ENCODE data around the gene WDR45B. TPM values are rescaled to one million over a fixed set of nuclear protein-coding genes. Genes with fewer than 3 reads are reported as not detected.
A peak's percentile ranks its signal among the peaks of the same experiment; 100 is the strongest.

The WDR45B gene
- total and polyA plus RNA-seq, 10 donors, result 30.9 to 80.2 (median 65.6) TPM

- H3K36me3 ChIP-seq, result peaks cover 0 to 22% (median 19%) of the 10 kb centered on the region in 6 donors
- H3K4me3 ChIP-seq, result peak overlapping the region; percentile 73 to 95 (median 91)
- intact Hi-C loops (cut with DNase I; ENCODE audit: low total_unique reads), result no loop called here
- DNase-seq, result no peak
- WGBS, 5 donors, result 0 to 1% (median 1%) methylated on average over 45 to 54 of the region's 54 CpGs
- TF ChIP-seq CTCF (IDR thresholded peaks at IDR 0.05 in 8 of 11, conservative IDR thresholded peaks at IDR 0.05 in 3 of 11), result no peak
- no peak for TF ChIP-seq POLR2A (IDR thresholded peaks at IDR 0.05)
- TF ChIP-seq POLR2AphosphoS5 (IDR thresholded peaks at IDR 0.05), result no peak
- peak overlapping the region; percentile 94 to 100 (median 96) for H3K27ac ChIP-seq
- H3K9me3 ChIP-seq, result no peaks in the 10 kb centered on the region
- H3K27me3 ChIP-seq (replicated peaks in 1 of 7), result no peaks in the 10 kb centered on the region
- H3K4me1 ChIP-seq, result peaks cover 19 to 60% (median 29%) of the 10 kb centered on the region in 6 donors
These were observed 565 bp downstream of the WDR45B start for GRCh38 chr17:82647593-82648164.

GRCh38 chr17:82645516-82645915, 2.7 kb downstream of the WDR45B start:
- H3K9me3 ChIP-seq, result no peaks in the 10 kb centered on the region
- H3K4me1 ChIP-seq, result peaks cover 19 to 79% (median 32%) of the 10 kb centered on the region in 6 donors
- intact Hi-C loops (cut with DNase I; ENCODE audit: low total_unique reads), result no loop called here
- 89 to 97% (median 95%) methylated on average over 4 of the region's 4 CpGs for WGBS, 5 donors
- peaks cover 0 to 43% (median 39%) of the 10 kb centered on the region in 6 donors for H3K36me3 ChIP-seq
- TF ChIP-seq POLR2AphosphoS5 (IDR thresholded peaks at IDR 0.05) (no peak), POLR2A (IDR thresholded peaks at IDR 0.05) (no peak), CTCF (IDR thresholded peaks at IDR 0.05 in 8 of 11, conservative IDR thresholded peaks at IDR 0.05 in 3 of 11) (no peak)
- no peak for DNase-seq
- no peaks in the 10 kb centered on the region for H3K27me3 ChIP-seq (replicated peaks in 1 of 7)
- H3K27ac ChIP-seq, result no peak overlapping the region
- H3K4me3 ChIP-seq, result no peak overlapping the region

- Histone ChIP-seq H3K4me1 (peaks cover 19 to 88% (median 39%) of the 10 kb centered on the region in 6 donors), H3K27me3 (replicated peaks in 1 of 7) (no peaks in the 10 kb centered on the region), H3K9me3 (no peaks in the 10 kb centered on the region), H3K36me3 (peaks cover 0 to 57% (median 46%) of the 10 kb centered on the region in 6 donors), H3K27ac (no peak overlapping the region), H3K4me3 (no peak overlapping the region)
- TF ChIP-seq POLR2AphosphoS5 (IDR thresholded peaks at IDR 0.05), result no peak
- no peak for TF ChIP-seq CTCF (IDR thresholded peaks at IDR 0.05 in 8 of 11, conservative IDR thresholded peaks at IDR 0.05 in 3 of 11)
- TF ChIP-seq POLR2A (IDR thresholded peaks at IDR 0.05), result no peak
- WGBS, 5 donors, result 79 to 92% (median 86%) methylated on average over 5 of the region's 5 CpGs
- peak; percentile 52 for DNase-seq
- intact Hi-C loops (cut with DNase I; ENCODE audit: low total_unique reads), result no loop called here
These were observed 4.1 kb downstream of the WDR45B start for GRCh38 chr17:82644148-82644547.

GRCh38 chr17:82642022-82642421, 6.2 kb downstream of the WDR45B start:
- Histone ChIP-seq H3K9me3 (peaks cover 0 to 6% (median 3%) of the 10 kb centered on the region in 8 donors), H3K27ac (no peak overlapping the region), H3K4me1 (peaks cover 15 to 88% (median 37%) of the 10 kb centered on the region in 6 donors), H3K4me3 (no peak overlapping the region), H3K27me3 (replicated peaks in 1 of 7) (no peaks in the 10 kb centered on the region), H3K36me3 (peaks cover 0 to 77% (median 47%) of the 10 kb centered on the region in 6 donors)
- 93 to 97% (median 95%) methylated on average over 12 to 14 of the region's 14 CpGs for WGBS, 5 donors
- TF ChIP-seq POLR2AphosphoS5 (IDR thresholded peaks at IDR 0.05) (peak in 1 of 3 donors; percentile 23), CTCF (IDR thresholded peaks at IDR 0.05 in 8 of 11, conservative IDR thresholded peaks at IDR 0.05 in 3 of 11) (no peak), POLR2A (IDR thresholded peaks at IDR 0.05) (no peak)
- no peak for DNase-seq
- intact Hi-C loops (cut with DNase I; ENCODE audit: low total_unique reads), result no loop called here

All from spleen (tissue), 11 donors.